ENCODE data around the gene SPOCK1. TPM values are rescaled to one million over a fixed set of nuclear protein-coding genes. Genes with fewer than 3 reads are reported as not detected.

The SPOCK1 gene
- total RNA-seq, 1 donor from 2014 or later = 6.8 TPM

DNA sequence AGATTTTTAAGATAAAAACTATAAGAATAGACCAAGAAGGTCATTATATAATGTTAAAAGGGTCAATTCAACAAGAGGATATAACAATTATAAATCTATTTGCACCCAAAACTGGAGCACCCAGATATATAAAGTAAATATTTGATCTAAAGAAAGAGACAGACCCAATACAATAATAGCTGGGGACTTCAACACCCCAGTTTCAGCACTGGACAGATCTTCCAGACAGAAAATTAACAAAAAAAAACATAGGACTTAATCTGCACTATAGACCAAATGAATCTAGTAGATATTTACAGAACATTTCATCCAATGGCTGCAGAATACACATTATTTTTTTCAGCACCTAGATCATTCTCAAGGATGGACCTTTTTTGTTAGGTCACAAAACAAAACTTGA is 331.9 kb downstream of the SPOCK1 start:
- no peak for FAIRE-seq

DNA sequence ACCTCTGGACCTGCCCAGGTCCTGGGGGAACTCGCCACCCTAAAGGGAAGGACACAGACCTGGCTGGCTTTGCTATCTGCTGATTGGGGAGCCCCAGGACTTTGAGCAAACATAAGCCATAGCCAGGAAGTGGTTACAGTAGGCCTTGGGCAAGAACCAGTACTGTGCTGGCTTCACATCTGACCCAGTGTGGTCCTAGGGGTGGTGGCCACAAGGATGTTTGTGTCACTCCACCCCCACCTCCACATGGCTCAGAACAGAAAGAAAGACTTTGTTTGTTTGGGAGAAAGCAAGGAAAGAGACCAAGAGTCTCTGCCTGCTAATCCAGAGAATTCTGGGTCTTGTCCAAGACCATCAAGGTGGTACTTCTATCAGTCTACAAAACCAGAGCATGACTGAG is 334.2 kb downstream of the SPOCK1 start:
- no peak for DNase-seq (ENCODE audit: low read depth)
- Histone ChIP-seq H3K27me3 (ENCODE audit: control insufficient read depth, insufficient read depth, low read length) (no peaks in the 10 kb centered on the region), H3K4me3 (ENCODE audit: low read depth, low read length) (no peak overlapping the region), H3K36me3 (ENCODE audit: control insufficient read depth, insufficient read depth, low read length) (no peaks in the 10 kb centered on the region)
- TF ChIP-seq, protein P1, sequence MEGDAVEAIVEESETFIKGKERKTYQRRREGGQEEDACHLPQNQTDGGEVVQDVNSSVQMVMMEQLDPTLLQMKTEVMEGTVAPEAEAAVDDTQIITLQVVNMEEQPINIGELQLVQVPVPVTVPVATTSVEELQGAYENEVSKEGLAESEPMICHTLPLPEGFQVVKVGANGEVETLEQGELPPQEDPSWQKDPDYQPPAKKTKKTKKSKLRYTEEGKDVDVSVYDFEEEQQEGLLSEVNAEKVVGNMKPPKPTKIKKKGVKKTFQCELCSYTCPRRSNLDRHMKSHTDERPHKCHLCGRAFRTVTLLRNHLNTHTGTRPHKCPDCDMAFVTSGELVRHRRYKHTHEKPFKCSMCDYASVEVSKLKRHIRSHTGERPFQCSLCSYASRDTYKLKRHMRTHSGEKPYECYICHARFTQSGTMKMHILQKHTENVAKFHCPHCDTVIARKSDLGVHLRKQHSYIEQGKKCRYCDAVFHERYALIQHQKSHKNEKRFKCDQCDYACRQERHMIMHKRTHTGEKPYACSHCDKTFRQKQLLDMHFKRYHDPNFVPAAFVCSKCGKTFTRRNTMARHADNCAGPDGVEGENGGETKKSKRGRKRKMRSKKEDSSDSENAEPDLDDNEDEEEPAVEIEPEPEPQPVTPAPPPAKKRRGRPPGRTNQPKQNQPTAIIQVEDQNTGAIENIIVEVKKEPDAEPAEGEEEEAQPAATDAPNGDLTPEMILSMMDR (IDR thresholded peaks at IDR 0.05; ENCODE audit: insufficient read depth, low read length, severe bottlenecking) = no peak
- peak; percentile 52 for FAIRE-seq

More for the DNA sequence above, 331.9 kb downstream of the SPOCK1 start:
- no peaks in the 10 kb centered on the region for H3K36me3 ChIP-seq (ENCODE audit: control insufficient read depth, insufficient read depth, low read length)
- no peak for DNase-seq (ENCODE audit: low read depth)
- TF ChIP-seq, protein P1 (IDR thresholded peaks at IDR 0.05; ENCODE audit: insufficient read depth, low read length, severe bottlenecking) = no peak
- H3K4me3 ChIP-seq (ENCODE audit: low read depth, low read length) = no peak overlapping the region
- no peaks in the 10 kb centered on the region for H3K27me3 ChIP-seq (ENCODE audit: control insufficient read depth, insufficient read depth, low read length)

DNA sequence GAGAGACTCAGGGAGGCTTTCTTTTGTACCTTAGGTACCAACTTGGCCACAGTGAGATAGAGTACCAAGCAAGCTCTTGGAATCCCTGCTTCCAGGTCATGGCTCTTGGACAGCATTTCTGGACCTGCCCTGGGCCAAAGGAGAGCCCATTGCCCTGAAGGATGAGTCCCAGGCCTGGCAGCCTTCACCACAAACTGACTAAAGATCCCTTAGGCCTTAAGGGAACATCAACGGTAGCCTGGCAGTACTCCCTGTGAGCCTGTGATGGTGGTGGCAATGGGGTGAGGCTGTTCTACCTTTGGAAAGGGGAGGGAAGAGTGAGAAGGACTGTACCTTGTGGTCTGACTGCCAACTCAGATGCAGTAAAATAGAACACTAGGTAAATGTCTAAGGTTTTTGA is 334.6 kb downstream of the SPOCK1 start:
- no peak for DNase-seq (ENCODE audit: low read depth)
- Histone ChIP-seq H3K4me3 (ENCODE audit: low read depth, low read length) (no peak overlapping the region), H3K27me3 (ENCODE audit: control insufficient read depth, insufficient read depth, low read length) (no peaks in the 10 kb centered on the region), H3K36me3 (ENCODE audit: control insufficient read depth, insufficient read depth, low read length) (no peaks in the 10 kb centered on the region)
- no peak for FAIRE-seq
- TF ChIP-seq, protein P1 (IDR thresholded peaks at IDR 0.05; ENCODE audit: insufficient read depth, low read length, severe bottlenecking) = no peak

DNA sequence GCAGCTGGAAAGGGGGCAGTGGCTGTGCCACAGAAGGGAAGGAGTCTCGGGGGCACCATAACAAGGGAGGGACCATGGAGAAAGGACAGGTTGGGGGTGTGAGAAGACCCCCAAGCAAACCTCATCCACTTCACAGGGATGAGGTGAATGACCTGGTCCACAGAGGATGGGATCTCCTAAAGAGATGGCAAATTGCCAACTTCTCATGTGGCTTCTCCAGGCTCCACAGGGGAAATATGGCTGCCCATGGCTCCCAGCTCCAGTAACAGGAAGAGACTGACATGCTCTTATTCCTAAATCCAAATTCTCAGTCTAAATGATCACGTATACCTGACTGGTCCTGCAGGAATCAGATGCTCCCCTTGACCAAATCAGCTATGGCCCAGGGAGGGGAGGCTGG is 340.4 kb downstream of the SPOCK1 start:
- no peak overlapping the region for H3K4me3 ChIP-seq (ENCODE audit: low read depth, low read length)
- no peak for FAIRE-seq

DNA sequence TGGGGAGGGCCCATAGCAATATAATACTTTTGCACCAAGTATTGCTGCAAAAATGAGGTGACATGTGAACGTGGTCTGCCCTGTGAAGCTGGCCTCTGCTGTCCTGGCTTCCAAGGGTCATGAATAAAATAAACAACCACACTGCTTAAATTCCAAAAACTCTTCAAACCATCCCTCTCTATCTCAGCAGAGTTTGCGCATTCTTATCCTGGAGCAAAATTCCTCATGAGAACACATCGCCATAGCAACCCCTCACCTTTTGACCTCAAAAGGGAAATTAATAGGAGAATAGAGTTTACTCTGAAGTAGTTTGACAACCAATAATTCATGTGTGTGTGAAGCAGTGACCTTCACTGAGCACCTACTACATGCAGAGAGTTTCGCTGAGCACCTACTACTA is 342.9 kb downstream of the SPOCK1 start:
- DNase-seq (ENCODE audit: low read depth) (no peak), FAIRE-seq (no peak)
- TF ChIP-seq, protein P1 (IDR thresholded peaks at IDR 0.05; ENCODE audit: insufficient read depth, low read length, severe bottlenecking) = no peak
- no peaks in the 10 kb centered on the region for H3K27me3 ChIP-seq (ENCODE audit: control insufficient read depth, insufficient read depth, low read length)
- no peaks in the 10 kb centered on the region for H3K36me3 ChIP-seq (ENCODE audit: control insufficient read depth, insufficient read depth, low read length)
- H3K4me3 ChIP-seq (ENCODE audit: low read depth, low read length) = no peak overlapping the region

More for the DNA sequence above, 340.4 kb downstream of the SPOCK1 start:
- TF ChIP-seq, protein P1 (IDR thresholded peaks at IDR 0.05; ENCODE audit: insufficient read depth, low read length, severe bottlenecking) = no peak
- DNase-seq (ENCODE audit: low read depth) = no peak
- Histone ChIP-seq H3K36me3 (ENCODE audit: control insufficient read depth, insufficient read depth, low read length) (no peaks in the 10 kb centered on the region), H3K27me3 (ENCODE audit: control insufficient read depth, insufficient read depth, low read length) (no peaks in the 10 kb centered on the region)

DNA sequence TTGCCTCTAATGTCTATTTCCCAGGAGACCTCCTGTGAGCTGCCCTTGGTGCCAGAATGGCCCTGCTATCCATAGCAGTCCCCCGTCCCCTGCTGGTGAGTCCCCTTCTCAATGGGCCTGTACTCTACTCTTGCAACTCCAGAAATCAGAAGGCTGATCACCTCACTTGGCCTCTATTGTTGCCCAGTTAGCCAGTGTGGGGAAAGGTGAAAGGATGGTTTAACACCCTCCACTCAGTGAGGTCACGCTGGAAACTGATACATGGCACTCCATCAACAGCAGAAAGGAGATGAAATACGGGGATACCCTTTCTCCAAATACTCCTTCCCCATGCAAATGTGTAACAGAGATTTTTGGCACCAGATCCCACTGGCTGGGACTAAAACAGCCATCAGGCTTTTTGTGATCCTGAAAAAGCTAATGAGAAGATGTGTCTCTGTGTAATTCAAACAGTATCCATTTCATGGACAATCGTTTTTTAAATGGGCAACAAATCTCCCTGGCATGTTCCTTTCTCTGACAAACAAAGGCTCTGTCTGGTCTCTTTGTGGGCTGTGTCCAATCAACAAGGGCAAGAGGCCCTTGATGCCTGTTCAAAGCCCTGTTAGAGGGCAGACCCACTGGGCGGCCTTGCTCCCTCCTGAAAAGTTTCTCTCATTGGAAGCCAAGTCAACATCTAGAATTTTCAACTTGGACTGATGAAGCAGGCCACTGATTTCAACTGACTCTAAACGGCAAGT is 343.7 kb downstream of the SPOCK1 start:
- FAIRE-seq = no peak
- Histone ChIP-seq H3K4me3 (ENCODE audit: low read depth, low read length) (no peak overlapping the region), H3K36me3 (ENCODE audit: control insufficient read depth, insufficient read depth, low read length) (no peaks in the 10 kb centered on the region), H3K27me3 (ENCODE audit: control insufficient read depth, insufficient read depth, low read length) (no peaks in the 10 kb centered on the region)
- no peak for DNase-seq (ENCODE audit: low read depth)
- TF ChIP-seq, protein P1 (IDR thresholded peaks at IDR 0.05; ENCODE audit: insufficient read depth, low read length, severe bottlenecking) = no peak

Data from bronchial epithelial cell (primary cell).